Measurements from ENCODE around the gene NOP10.
"Not testable (repeated sequence)": the region's sequence is repeated elsewhere in the genome, so short reads cannot be mapped to it uniquely, and the experiment has no call there.

- TF ChIP-seq, protein P1, sequence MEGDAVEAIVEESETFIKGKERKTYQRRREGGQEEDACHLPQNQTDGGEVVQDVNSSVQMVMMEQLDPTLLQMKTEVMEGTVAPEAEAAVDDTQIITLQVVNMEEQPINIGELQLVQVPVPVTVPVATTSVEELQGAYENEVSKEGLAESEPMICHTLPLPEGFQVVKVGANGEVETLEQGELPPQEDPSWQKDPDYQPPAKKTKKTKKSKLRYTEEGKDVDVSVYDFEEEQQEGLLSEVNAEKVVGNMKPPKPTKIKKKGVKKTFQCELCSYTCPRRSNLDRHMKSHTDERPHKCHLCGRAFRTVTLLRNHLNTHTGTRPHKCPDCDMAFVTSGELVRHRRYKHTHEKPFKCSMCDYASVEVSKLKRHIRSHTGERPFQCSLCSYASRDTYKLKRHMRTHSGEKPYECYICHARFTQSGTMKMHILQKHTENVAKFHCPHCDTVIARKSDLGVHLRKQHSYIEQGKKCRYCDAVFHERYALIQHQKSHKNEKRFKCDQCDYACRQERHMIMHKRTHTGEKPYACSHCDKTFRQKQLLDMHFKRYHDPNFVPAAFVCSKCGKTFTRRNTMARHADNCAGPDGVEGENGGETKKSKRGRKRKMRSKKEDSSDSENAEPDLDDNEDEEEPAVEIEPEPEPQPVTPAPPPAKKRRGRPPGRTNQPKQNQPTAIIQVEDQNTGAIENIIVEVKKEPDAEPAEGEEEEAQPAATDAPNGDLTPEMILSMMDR (conservative IDR thresholded peaks at IDR 0.05) = not testable (repeated sequence)
- TF ChIP-seq ZFX (IDR thresholded peaks at IDR 0.05) = not testable (repeated sequence)
Observed at GRCh38 chr15:34352996-34353395, 10.1 kb upstream of the NOP10 start.

Measured in C4-2B (cell line).